ENCODE results near the gene PGM5.
"Not testable (repeated sequence)": the region's sequence is repeated elsewhere in the genome, so short reads cannot be mapped to it uniquely, and the experiment has no call there.

PGM5 gene

GRCh38 chr9:68356380-68357118 is at the start of gene PGM5:
TSS of gene PGM5 (plus strand) at chr9:68356611. CDS start at chr9:68357128, 517 bp downstream.
- not testable (repeated sequence) for TF ChIP-seq CTCF (IDR thresholded peaks at IDR 0.05)

GRCh38 chr9:68342265-68343025 is 14.0 kb upstream of the PGM5 start:
- 0 out of 2 replicates have a peak, but pooled peaks have one; percentile 12 for TF ChIP-seq CTCF (IDR thresholded peaks at IDR 0.05)

GRCh38 chr9:68416936-68417564 is 60.6 kb downstream of the PGM5 start:
- no peak; the same call in 1 of the 2 replicates for TF ChIP-seq CTCF (IDR thresholded peaks at IDR 0.05)

GRCh38 chr9:68417762-68418161 is 61.4 kb downstream of the PGM5 start:
- TF ChIP-seq CTCF (IDR thresholded peaks at IDR 0.05): no peak

- no peak for TF ChIP-seq CTCF (IDR thresholded peaks at IDR 0.05)
Observed at GRCh38 chr9:68418259-68418845, 61.9 kb downstream of the PGM5 start.

- no peak for TF ChIP-seq CTCF (IDR thresholded peaks at IDR 0.05)
Observed at GRCh38 chr9:68419901-68420300, 63.5 kb downstream of the PGM5 start.

GRCh38 chr9:68426755-68427154 is 70.3 kb downstream of the PGM5 start:
- TF ChIP-seq CTCF (IDR thresholded peaks at IDR 0.05): no peak
